Loucy (cell line): ENCODE results near the gene MGAT4C.

Source experiments
- H2AFZ ChIP-seq: fragments of 200-600 bp; sonication (generic); 2 replicates; pipeline ENCODE4 v1.6.0; 2016; ENCODE audit warnings: antibody characterized with exemption, mild to moderate bottlenecking, low read length, moderate library complexity
- H3F3A ChIP-seq: fragments of 200-600 bp; 2 replicates; pipeline ENCODE4 v1.6.0; 2016; ENCODE audit warnings: antibody characterized with exemption, low read depth, mild to moderate bottlenecking
- H3K27me3 ChIP-seq: fragments of 200-600 bp; sonication (generic); 2 replicates; pipeline ENCODE4 v1.6.1; 2014; ENCODE audit warnings: low read length, mild to moderate bottlenecking; ENCODE audit not compliant: insufficient read depth, poor library complexity, severe bottlenecking
- H3K36me3 ChIP-seq: fragments of 200-600 bp; sonication (generic); 2 replicates; pipeline ENCODE4 v1.6.1; 2016; ENCODE audit warnings: low read length; ENCODE audit not compliant: insufficient read depth
- H3K4me1 ChIP-seq: fragments of 200-600 bp; sonication (generic); 2 replicates; pipeline ENCODE4 v1.5.1; 2014; ENCODE audit warnings: low read length, mild to moderate bottlenecking; ENCODE audit not compliant: insufficient read depth, poor library complexity, severe bottlenecking
- H3K4me2 ChIP-seq: fragments of 200-600 bp; sonication (generic); 2 replicates; pipeline ENCODE4 v1.6.0; 2014; ENCODE audit warnings: antibody characterized with exemption, low read length, low read depth, mild to moderate bottlenecking; ENCODE audit not compliant: poor library complexity, severe bottlenecking
- H3K4me3 ChIP-seq: fragments of 200-600 bp; sonication (generic); 2 replicates; pipeline ENCODE4 v1.5.1; 2014; ENCODE audit warnings: low read length, mild to moderate bottlenecking, mixed read lengths; ENCODE audit not compliant: poor library complexity, severe bottlenecking
- H3K79me2 ChIP-seq: fragments of 200-600 bp; sonication (generic); 2 replicates; pipeline ENCODE4 v1.6.1; 2014; ENCODE audit warnings: low read length; ENCODE audit not compliant: insufficient read depth
- H3K9ac ChIP-seq: fragments of 200-600 bp; sonication (generic); 2 replicates; pipeline ENCODE4 v1.6.0; 2014; ENCODE audit warnings: mild to moderate bottlenecking, low read depth, low read length, moderate library complexity; ENCODE audit not compliant: poor library complexity, severe bottlenecking
- H3K9me2 ChIP-seq: fragments of 200-600 bp; sonication (generic); replicated peaks from 2 replicates; pipeline ENCODE4 v1.6.1; 2016; ENCODE audit warnings: low read depth, low read length, mixed read lengths
- H3K9me3 ChIP-seq: fragments of 200-600 bp; sonication (generic); 2 replicates; pipeline ENCODE4 v1.6.1; 2014; ENCODE audit warnings: mild to moderate bottlenecking, antibody characterized with exemption, low read length, low read depth; ENCODE audit not compliant: insufficient read depth
- H4K20me1 ChIP-seq: fragments of 200-600 bp; sonication (generic); 2 replicates; pipeline ENCODE4 v1.6.0; 2014; ENCODE audit warnings: antibody characterized with exemption, low read length, mild to moderate bottlenecking; ENCODE audit not compliant: insufficient read depth, poor library complexity, severe bottlenecking
- EZH2phosphoT487 ChIP-seq: fragments of 200-600 bp; IDR thresholded peaks from 2 replicates; pipeline ENCODE4 v1.6.1; 2018; ENCODE audit warnings: antibody characterized with exemption, mild to moderate bottlenecking, moderate library complexity, borderline replicate concordance
- TF ChIP-seq, protein P1 (sequence below): fragments of 200-600 bp; sonication (generic); conservative IDR thresholded peaks from 2 replicates; pipeline ENCODE4 v1.5.1; 2014; ENCODE audit warnings: mild to moderate bottlenecking, antibody characterized with exemption, low read length

The MGAT4C gene

DNA sequence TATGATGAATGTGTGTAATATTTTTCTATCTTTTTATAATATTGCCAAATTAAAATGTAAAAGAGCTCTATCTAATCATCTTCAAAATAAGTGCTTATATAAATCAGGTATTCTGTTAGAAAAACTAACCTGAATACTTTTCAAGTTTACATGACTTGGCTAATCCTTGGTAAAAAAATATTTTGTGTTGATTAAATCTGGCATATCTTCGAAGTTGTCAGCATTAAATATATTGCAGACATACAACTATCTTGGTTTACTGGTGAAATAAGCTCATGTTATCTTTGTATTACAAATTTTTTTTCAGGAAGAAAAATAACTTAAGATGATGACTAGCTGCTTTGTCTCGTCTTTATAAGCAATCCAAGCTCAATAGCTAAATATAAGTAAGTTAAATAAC lies 39.6 kb downstream of the MGAT4C start:
- no peaks in the 10 kb centered on the region for H3K4me1 ChIP-seq
- no peaks in the 10 kb centered on the region for H3K36me3 ChIP-seq
- no peaks in the 10 kb centered on the region; the same call in 1 of the 2 replicates for H3K9me2 ChIP-seq
- H3K9ac ChIP-seq, result no peak overlapping the region
- H4K20me1 ChIP-seq, result no peaks in the 10 kb centered on the region
- no peaks in the 10 kb centered on the region for H3F3A ChIP-seq
- no peaks in the 10 kb centered on the region for H3K27me3 ChIP-seq
- no peak overlapping the region for H3K4me2 ChIP-seq
- TF ChIP-seq EZH2phosphoT487, result no peak
- TF ChIP-seq, protein P1, sequence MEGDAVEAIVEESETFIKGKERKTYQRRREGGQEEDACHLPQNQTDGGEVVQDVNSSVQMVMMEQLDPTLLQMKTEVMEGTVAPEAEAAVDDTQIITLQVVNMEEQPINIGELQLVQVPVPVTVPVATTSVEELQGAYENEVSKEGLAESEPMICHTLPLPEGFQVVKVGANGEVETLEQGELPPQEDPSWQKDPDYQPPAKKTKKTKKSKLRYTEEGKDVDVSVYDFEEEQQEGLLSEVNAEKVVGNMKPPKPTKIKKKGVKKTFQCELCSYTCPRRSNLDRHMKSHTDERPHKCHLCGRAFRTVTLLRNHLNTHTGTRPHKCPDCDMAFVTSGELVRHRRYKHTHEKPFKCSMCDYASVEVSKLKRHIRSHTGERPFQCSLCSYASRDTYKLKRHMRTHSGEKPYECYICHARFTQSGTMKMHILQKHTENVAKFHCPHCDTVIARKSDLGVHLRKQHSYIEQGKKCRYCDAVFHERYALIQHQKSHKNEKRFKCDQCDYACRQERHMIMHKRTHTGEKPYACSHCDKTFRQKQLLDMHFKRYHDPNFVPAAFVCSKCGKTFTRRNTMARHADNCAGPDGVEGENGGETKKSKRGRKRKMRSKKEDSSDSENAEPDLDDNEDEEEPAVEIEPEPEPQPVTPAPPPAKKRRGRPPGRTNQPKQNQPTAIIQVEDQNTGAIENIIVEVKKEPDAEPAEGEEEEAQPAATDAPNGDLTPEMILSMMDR, result no peak
- no peaks in the 10 kb centered on the region for H3K9me3 ChIP-seq
- H3K79me2 ChIP-seq, result no peaks in the 10 kb centered on the region
- H2AFZ ChIP-seq, result no peak overlapping the region
- no peak overlapping the region for H3K4me3 ChIP-seq

DNA sequence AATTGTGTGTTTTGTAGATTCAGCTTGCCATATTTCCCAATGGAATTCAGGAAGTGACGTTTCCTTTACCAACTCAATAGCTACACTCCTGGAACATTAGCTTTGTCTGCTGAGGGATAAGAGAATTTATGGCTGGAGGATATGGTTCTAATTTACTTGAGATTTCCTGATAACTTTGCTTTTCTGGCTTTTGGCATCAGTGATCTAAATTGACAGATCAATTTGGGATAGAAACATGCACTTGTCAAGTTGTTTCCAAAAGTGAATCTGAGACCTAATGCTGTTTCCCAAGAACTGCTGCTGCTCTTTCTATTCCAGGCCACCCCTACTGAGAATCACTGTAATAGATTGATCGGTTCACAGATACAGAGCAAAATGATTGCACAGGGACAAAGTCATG lies 43.2 kb downstream of the MGAT4C start:
- Histone ChIP-seq H3K27me3 (no peaks in the 10 kb centered on the region), H3K4me1 (no peaks in the 10 kb centered on the region), H3K9ac (no peak overlapping the region)

DNA sequence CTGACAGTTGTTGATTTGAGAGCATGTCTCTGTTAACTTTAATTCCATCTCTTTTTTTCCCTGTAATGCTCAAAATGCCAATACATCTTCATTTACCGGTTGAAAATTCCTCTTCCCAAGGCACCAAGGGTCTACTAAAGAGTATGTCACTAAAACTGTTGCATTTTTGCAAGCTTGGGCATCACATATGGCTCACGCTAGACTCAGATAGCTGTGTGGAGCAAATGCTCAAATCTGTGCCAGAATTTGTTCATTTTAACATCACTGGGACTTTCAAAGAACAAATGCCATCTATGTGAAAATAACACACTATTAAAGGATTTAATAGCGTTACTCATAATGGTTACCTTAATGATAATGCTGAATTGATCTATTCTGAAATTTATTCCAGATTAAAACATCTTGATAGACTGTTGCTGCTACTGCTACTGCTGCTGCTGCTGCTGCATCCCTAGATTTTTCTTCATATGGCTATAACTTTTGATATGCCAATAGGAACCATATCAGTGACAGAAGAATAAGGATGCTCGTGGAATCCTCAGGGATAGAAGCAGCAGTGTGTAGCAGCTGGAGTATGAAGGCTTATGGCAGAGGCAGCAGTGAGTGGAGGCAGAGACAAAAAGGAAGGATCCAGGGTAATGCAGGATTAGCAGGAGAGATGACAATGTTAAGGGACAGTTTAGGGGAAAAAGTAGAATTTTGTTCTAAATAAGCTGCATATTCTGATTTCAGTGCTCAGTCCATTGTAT lies 57.3 kb downstream of the MGAT4C start:
- TF ChIP-seq, protein P1, result no peak
- no peak for TF ChIP-seq EZH2phosphoT487
- H3K4me2 ChIP-seq, result no peak overlapping the region
- H3K9ac ChIP-seq, result no peak overlapping the region
- no peak overlapping the region for H3K4me3 ChIP-seq
- H3K79me2 ChIP-seq, result no peaks in the 10 kb centered on the region
- no peaks in the 10 kb centered on the region for H3K9me3 ChIP-seq
- H3K4me1 ChIP-seq, result peaks cover 6% of the 10 kb centered on the region
- no peak overlapping the region for H2AFZ ChIP-seq
- no peaks in the 10 kb centered on the region for H4K20me1 ChIP-seq
- no peaks in the 10 kb centered on the region for H3K27me3 ChIP-seq
- no peaks in the 10 kb centered on the region for H3K9me2 ChIP-seq
- no peaks in the 10 kb centered on the region for H3F3A ChIP-seq
- no peaks in the 10 kb centered on the region for H3K36me3 ChIP-seq

More for the DNA sequence above, 43.2 kb downstream of the MGAT4C start:
- Histone ChIP-seq H4K20me1 (no peaks in the 10 kb centered on the region), H3K4me3 (no peak overlapping the region), H3K9me3 (no peaks in the 10 kb centered on the region), H3F3A (no peaks in the 10 kb centered on the region), H3K4me2 (no peak overlapping the region), H3K79me2 (no peaks in the 10 kb centered on the region), H3K9me2 (no peaks in the 10 kb centered on the region), H3K36me3 (no peaks in the 10 kb centered on the region), H2AFZ (no peak overlapping the region)
- TF ChIP-seq, protein P1, result no peak
- no peak for TF ChIP-seq EZH2phosphoT487
